ENCODE measurements around the gene ARHGAP25. TPM values are rescaled to one million over a fixed set of nuclear protein-coding genes. Genes with fewer than 3 reads are reported as not detected.

Gene ARHGAP25
- total RNA-seq, 1 donor from 2014 or later: 2.5 TPM

GRCh38 chr2:68850524-68850923 lies 115.9 kb downstream of the ARHGAP25 start:
- Mint-ChIP-seq H3K4me3 (no peak overlapping the region), H3K9me3 (no peaks in the 10 kb centered on the region), H3K27ac (ENCODE audit: unreplicated experiment) (no peak overlapping the region), H3K4me1 (no peaks in the 10 kb centered on the region), H3K27me3 (ENCODE audit: low read depth) (peaks cover 19% of the 10 kb centered on the region), H3K36me3 (ENCODE audit: low read depth) (no peaks in the 10 kb centered on the region)
- DNase-seq (ENCODE audit: low read depth, low spot score): no peak
- TF ChIP-seq, protein P1, sequence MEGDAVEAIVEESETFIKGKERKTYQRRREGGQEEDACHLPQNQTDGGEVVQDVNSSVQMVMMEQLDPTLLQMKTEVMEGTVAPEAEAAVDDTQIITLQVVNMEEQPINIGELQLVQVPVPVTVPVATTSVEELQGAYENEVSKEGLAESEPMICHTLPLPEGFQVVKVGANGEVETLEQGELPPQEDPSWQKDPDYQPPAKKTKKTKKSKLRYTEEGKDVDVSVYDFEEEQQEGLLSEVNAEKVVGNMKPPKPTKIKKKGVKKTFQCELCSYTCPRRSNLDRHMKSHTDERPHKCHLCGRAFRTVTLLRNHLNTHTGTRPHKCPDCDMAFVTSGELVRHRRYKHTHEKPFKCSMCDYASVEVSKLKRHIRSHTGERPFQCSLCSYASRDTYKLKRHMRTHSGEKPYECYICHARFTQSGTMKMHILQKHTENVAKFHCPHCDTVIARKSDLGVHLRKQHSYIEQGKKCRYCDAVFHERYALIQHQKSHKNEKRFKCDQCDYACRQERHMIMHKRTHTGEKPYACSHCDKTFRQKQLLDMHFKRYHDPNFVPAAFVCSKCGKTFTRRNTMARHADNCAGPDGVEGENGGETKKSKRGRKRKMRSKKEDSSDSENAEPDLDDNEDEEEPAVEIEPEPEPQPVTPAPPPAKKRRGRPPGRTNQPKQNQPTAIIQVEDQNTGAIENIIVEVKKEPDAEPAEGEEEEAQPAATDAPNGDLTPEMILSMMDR (conservative IDR thresholded peaks at IDR 0.05): no peak

DNA sequence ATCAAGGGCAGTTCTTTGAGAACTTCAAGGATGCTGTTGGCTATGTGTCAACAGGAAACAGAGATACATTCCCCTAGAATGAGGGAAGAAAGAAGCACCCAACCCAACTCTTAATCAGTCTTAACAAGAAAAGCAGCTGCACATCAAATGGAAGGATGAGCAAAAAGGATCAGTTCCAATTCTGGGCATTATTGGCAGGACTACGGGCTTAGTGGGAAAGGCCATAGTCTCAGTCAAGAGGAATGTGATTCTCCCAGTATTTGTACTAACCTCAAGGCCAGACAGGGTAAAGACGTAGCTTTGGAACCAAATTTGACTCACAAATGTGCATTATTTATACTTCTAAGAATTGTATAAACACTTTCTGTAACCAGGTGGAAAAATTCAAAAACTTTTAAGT lies 118.4 kb downstream of the ARHGAP25 start:
- H3K4me3 Mint-ChIP-seq: no peak overlapping the region
- H3K27me3 Mint-ChIP-seq (ENCODE audit: low read depth): peaks cover 23% of the 10 kb centered on the region
- no peak for DNase-seq (ENCODE audit: low read depth, low spot score)
- H3K36me3 Mint-ChIP-seq (ENCODE audit: low read depth): no peaks in the 10 kb centered on the region
- no peaks in the 10 kb centered on the region for H3K9me3 Mint-ChIP-seq
- TF ChIP-seq, protein P1 (conservative IDR thresholded peaks at IDR 0.05): no peak
- H3K4me1 Mint-ChIP-seq: no peaks in the 10 kb centered on the region
- H3K27ac Mint-ChIP-seq (ENCODE audit: unreplicated experiment): no peak overlapping the region

DNA sequence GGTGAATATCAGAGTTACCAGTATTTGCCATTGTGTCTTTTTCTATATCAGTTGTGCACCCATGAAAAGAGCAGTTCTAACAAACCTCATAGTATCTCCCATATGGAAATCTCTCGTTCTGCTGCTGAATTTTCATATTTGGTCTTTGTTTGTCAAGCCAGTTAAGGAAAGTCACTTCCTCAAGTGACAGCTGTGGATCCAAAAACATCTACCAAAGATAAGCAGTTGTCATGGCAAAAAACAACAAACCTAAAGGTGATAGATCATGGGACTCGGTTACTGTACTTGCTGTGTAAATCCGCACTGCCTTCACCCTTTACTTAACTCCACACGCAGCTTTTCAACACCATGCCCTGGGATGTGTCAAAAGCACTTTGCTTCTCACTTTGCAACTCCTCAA lies 119.3 kb downstream of the ARHGAP25 start:
- DNase-seq (ENCODE audit: low read depth, low spot score): no peak
- Mint-ChIP-seq H3K27ac (ENCODE audit: unreplicated experiment) (no peak overlapping the region), H3K4me1 (no peaks in the 10 kb centered on the region), H3K27me3 (ENCODE audit: low read depth) (peaks cover 20% of the 10 kb centered on the region), H3K4me3 (no peak overlapping the region), H3K9me3 (no peaks in the 10 kb centered on the region), H3K36me3 (ENCODE audit: low read depth) (no peaks in the 10 kb centered on the region)
- TF ChIP-seq, protein P1 (conservative IDR thresholded peaks at IDR 0.05): no peak

DNA sequence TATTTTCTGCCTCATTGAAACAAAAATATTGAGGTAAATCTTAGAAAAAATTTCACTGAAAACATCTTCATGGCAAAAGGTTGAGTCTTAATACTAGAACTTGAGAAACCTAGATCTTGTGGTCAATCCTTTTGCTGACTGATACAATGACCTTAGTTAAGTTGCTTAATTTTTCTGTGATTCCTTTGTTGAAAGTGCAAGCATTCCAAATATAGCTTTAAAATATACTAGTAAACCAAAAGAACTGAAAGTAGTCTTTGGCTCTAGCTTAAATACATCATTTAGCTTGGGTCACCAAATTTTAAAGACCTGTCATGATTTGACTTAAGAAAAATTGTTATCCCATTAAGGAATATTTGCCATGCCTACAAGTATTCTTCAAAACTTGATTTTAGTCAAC lies 119.9 kb downstream of the ARHGAP25 start:
- Mint-ChIP-seq H3K27me3 (ENCODE audit: low read depth) (peaks cover 16% of the 10 kb centered on the region), H3K4me3 (no peak overlapping the region), H3K36me3 (ENCODE audit: low read depth) (no peaks in the 10 kb centered on the region), H3K4me1 (no peaks in the 10 kb centered on the region), H3K9me3 (no peaks in the 10 kb centered on the region), H3K27ac (ENCODE audit: unreplicated experiment) (no peak overlapping the region)
- DNase-seq (ENCODE audit: low read depth, low spot score): no peak
- TF ChIP-seq, protein P1 (conservative IDR thresholded peaks at IDR 0.05): no peak

DNA sequence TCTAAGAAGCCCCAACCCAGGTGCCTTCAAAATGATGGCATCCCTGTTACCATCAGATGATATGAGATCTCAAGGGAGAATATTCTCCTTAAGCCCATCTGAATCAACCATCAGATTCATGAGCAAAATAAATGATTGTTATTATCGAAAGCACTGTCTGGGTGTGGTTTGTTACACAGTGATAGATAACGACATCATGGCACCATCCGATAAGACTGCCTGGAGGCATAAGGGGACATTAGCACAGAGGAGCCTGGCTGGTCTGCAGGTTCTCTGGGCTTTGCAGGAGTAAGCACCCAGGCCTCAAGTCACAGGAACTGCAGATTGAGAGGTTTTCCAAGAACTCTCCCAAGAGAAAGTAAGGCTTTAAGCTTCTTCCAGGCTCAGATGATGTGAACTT lies 120.9 kb downstream of the ARHGAP25 start:
- DNase-seq (ENCODE audit: low read depth, low spot score): no peak
- H3K27ac Mint-ChIP-seq (ENCODE audit: unreplicated experiment): no peak overlapping the region
- no peaks in the 10 kb centered on the region for H3K9me3 Mint-ChIP-seq
- no peaks in the 10 kb centered on the region for H3K36me3 Mint-ChIP-seq (ENCODE audit: low read depth)
- TF ChIP-seq, protein P1 (conservative IDR thresholded peaks at IDR 0.05): no peak
- H3K27me3 Mint-ChIP-seq (ENCODE audit: low read depth): peaks cover 13% of the 10 kb centered on the region
- H3K4me1 Mint-ChIP-seq: no peaks in the 10 kb centered on the region
- H3K4me3 Mint-ChIP-seq: no peak overlapping the region

Data from neural crest cell (in vitro differentiated cells).